Testis (tissue), 3 donors: Measurements from ENCODE around the gene CTIF. TPM values are rescaled to one million over a fixed set of nuclear protein-coding genes. Genes with fewer than 3 reads are reported as not detected.

ENCODE experiments used
- DNase-seq: peaks from one replicate; pipeline ENCODE4 v3.0.0-alpha.2; 2019
- H3K27ac ChIP-seq, 2 donors: fragments of 200-600 bp; sonication (generic); one replicate each; pipeline ENCODE4 v1.5.1; 2019
- H3K27me3 ChIP-seq: fragments of 200-600 bp; sonication (generic); one replicate; pipeline ENCODE4 v1.5.1; 2019
- H3K36me3 ChIP-seq: fragments of 200-600 bp; sonication (generic); one replicate; pipeline ENCODE4 v1.5.1; 2017; ENCODE audit warnings: low read depth; ENCODE audit errors: missing control alignments
- H3K4me1 ChIP-seq: fragments of 200-600 bp; sonication (generic); one replicate; pipeline ENCODE4 v1.5.1; 2019
- H3K4me3 ChIP-seq, 2 donors: fragments of 200-600 bp; sonication (generic); one replicate each; pipeline ENCODE4 v1.5.1; 2017 to 2019
- H3K9me3 ChIP-seq: fragments of 200-600 bp; sonication (generic); one replicate; pipeline ENCODE4 v1.5.1; 2017
- POLR2A ChIP-seq: fragments of 450-650 bp; IDR thresholded peaks from one replicate; pipeline ENCODE4 v1.6.1; 2017; ENCODE audit warnings: antibody characterized with exemption, mild to moderate bottlenecking, moderate library complexity
- WGBS, 2 donors: methylation state at CpG; one replicate each; pipeline ENCODE4 v1.1.5; 2018; 5-methylcytosine and 5-hydroxymethylcytosine counted together
- intact Hi-C: fragments of 100-400 bp; cut with DNase I; formaldehyde crosslinking; loops from one replicate; pipeline ENCODE4 v1.15.1; 2023; ENCODE audit warnings: low total_unique reads
- polyA plus RNA-seq: library from polyadenylated mRNA; stranded (reverse); fragments of 350-450 nt; fragmentation: Illumina TruSeq; extraction: RNeasy Lipid Tissue Mini Kit (QIAGEN cat#74804); gene quantifications from one replicate; pipeline ENCODE4 v1.2.3, GENCODE V29; 2014; ENCODE audit warnings: low read depth, low replicate concordance; ENCODE audit not compliant: insufficient read depth
- total RNA-seq, 2 donors: library from RNA; depleted of rRNA; stranded (reverse); fragments of >200 nt; gene quantifications; one replicate each; pipeline ENCODE4 v1.2.3, GENCODE V29; 2016
- TF ChIP-seq, protein P1 (sequence below), 3 experiments: fragments of 450-650 bp in 2 of 3; fragments of 200-600 bp in 1 of 3; sonication (generic) in 1 of 3; IDR thresholded peaks; one replicate each; pipeline ENCODE4 v1.5.1; 2016 to 2019; ENCODE audit warnings: antibody characterized with exemption in 3 of 3, mild to moderate bottlenecking in 2 of 3, moderate library complexity in 1 of 3

Gene CTIF
- total and polyA plus RNA-seq, 3 donors from 2014 or later = 33.8 to 41.5 (median 35.6) TPM

GRCh38 chr18:48774941-48775340 is 236.1 kb downstream of the CTIF start:
- no peak for TF ChIP-seq POLR2A
- TF ChIP-seq, protein P1, sequence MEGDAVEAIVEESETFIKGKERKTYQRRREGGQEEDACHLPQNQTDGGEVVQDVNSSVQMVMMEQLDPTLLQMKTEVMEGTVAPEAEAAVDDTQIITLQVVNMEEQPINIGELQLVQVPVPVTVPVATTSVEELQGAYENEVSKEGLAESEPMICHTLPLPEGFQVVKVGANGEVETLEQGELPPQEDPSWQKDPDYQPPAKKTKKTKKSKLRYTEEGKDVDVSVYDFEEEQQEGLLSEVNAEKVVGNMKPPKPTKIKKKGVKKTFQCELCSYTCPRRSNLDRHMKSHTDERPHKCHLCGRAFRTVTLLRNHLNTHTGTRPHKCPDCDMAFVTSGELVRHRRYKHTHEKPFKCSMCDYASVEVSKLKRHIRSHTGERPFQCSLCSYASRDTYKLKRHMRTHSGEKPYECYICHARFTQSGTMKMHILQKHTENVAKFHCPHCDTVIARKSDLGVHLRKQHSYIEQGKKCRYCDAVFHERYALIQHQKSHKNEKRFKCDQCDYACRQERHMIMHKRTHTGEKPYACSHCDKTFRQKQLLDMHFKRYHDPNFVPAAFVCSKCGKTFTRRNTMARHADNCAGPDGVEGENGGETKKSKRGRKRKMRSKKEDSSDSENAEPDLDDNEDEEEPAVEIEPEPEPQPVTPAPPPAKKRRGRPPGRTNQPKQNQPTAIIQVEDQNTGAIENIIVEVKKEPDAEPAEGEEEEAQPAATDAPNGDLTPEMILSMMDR (IDR thresholded peaks at IDR 0.05) = no peak
- Histone ChIP-seq H3K27me3 (no peaks in the 10 kb centered on the region), H3K9me3 (no peaks in the 10 kb centered on the region), H3K4me3 (no peak overlapping the region), H3K36me3 (no peaks in the 10 kb centered on the region), H3K4me1 (peaks cover 24% of the 10 kb centered on the region), H3K27ac (no peak overlapping the region)
- 96 to 100% methylated on average over 4 to 5 of the region's 5 CpGs for WGBS, 2 donors
- intact Hi-C loops = loop anchor here (10.0 kb wide), 1 partner anchor 180 kb away; the partner anchor contains the start of gene SMAD7
- DNase-seq = no peak

DNA sequence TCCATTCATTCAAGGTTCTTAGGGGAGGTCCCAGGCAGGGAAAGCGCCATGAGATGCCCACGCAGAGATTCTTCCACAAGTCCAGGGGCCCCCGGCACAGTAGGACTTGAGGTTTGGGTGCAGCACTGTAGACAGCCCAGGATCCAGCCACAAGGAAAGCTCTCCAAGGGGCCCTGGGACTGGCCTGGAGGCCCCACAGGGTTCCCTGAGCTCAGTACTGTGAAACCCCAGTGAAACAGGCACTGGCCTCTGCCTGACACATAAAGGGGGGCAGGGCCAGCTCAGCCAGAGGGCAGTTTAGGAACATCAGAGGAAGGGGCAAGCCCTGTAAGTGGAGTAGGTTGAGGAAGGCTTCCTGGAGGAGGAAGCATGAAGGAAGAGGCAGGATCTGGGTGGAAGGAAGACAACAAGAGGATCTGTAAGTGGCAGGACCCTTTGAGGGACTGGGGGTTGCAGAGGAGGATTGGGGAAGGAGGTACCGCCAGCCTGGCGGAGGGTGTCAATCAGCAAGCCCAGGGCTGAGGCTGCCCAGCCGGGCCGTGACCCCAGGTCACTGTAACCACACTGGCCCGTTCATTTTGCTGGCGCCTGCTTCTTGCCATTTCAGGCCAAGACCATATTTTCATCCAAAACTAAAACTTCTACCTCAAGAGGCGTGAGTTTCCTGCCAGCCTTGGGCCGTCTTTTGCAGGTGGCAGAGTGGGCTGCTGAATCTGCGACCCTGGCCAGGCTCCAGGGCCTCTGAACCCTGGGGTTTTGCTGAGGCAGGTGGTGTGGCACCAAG is 236.7 kb downstream of the CTIF start:
- Histone ChIP-seq H3K4me3 (no peak overlapping the region), H3K9me3 (no peaks in the 10 kb centered on the region), H3K36me3 (no peaks in the 10 kb centered on the region), H3K27me3 (no peaks in the 10 kb centered on the region), H3K4me1 (peaks cover 31% of the 10 kb centered on the region), H3K27ac (no peak overlapping the region)
- 81 to 86% methylated on average over 9 to 12 of the region's 12 CpGs for WGBS, 2 donors
- intact Hi-C loops = loop anchor here (10.0 kb wide), 1 partner anchor 179 kb away; the partner anchor contains the start of gene SMAD7
- TF ChIP-seq POLR2A = no peak
- TF ChIP-seq, protein P1 (IDR thresholded peaks at IDR 0.05) = no peak
- DNase-seq = no peak

DNA sequence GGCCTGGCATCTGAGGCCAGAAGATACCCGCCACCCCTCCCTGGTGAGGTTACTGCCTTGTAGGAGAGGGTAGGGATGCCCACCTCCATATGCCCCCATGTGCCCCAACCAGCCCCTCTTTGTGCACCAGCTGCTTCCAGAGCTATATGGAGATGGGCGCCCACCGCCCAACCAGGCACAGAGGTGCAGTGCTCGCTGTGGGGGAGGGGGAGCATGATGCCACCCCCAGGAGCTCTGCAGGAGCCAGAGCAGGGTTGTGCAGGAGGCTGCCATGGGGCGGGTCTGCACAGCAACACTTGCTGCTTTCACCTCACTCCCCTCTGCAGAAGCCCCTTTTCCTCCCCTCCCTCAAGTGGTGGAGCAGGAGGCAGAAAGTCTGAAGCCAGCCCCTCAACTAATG is 237.3 kb downstream of the CTIF start:
- intact Hi-C loops = loop anchor here (10.0 kb wide), 1 partner anchor 179 kb away; the partner anchor contains the start of gene SMAD7
- no peak for DNase-seq
- Histone ChIP-seq H3K27me3 (no peaks in the 10 kb centered on the region), H3K9me3 (no peaks in the 10 kb centered on the region), H3K4me3 (no peak overlapping the region), H3K36me3 (no peaks in the 10 kb centered on the region), H3K27ac (no peak overlapping the region), H3K4me1 (peaks cover 37% of the 10 kb centered on the region)
- 82 to 99% methylated on average over 3 to 5 of the region's 5 CpGs for WGBS, 2 donors
- TF ChIP-seq, protein P1 (IDR thresholded peaks at IDR 0.05) = no peak
- TF ChIP-seq POLR2A = no peak

- TF ChIP-seq, protein P1 (IDR thresholded peaks at IDR 0.05) = no peak
- TF ChIP-seq POLR2A = no peak
These were observed 237.8 kb downstream of the CTIF start for GRCh38 chr18:48776641-48777025.

More at GRCh38 chr18:48776641-48777025, 237.8 kb downstream of the CTIF start:
- intact Hi-C loops = loop anchor here (10.0 kb wide), 1 partner anchor 178 kb away; the partner anchor contains the start of gene SMAD7
- Histone ChIP-seq H3K27me3 (no peaks in the 10 kb centered on the region), H3K4me3 (no peak overlapping the region), H3K4me1 (peaks cover 41% of the 10 kb centered on the region), H3K36me3 (no peaks in the 10 kb centered on the region), H3K9me3 (no peaks in the 10 kb centered on the region), H3K27ac (no peak overlapping the region)
- 65 to 77% methylated on average over 4 to 6 of the region's 6 CpGs for WGBS, 2 donors
- no peak for DNase-seq
